ENCODE measurements around the gene NDOR1. TPM values are rescaled to one million over a fixed set of nuclear protein-coding genes. Genes with fewer than 3 reads are reported as not detected.
A peak's percentile ranks its signal among the peaks of the same experiment; 100 is the strongest.

The NDOR1 gene
- total and polyA plus RNA-seq, 2 of the 8 experiments (the other 6 are each of a cell fraction or from before 2014, with no cell fraction given) = 25.7 to 32.3 TPM

- Histone ChIP-seq H3K4me1 (replicated peaks in 1 of 4; ENCODE audit: control insufficient read depth in 3 of 4, insufficient read depth in 4 of 4, low read length in 3 of 4) (peaks cover 0 to 11% (median 6%) of the 10 kb centered on the region in 4 experiments; a peak in 6 of 7 replicates), H3K9ac (replicated peaks in 1 of 4; ENCODE audit: extremely low read depth in 1 of 4, low read depth in 3 of 4, low read length in 3 of 4) (no peak overlapping the region), H4K8ac (ENCODE audit: extremely low read depth, insufficient read depth, low read length) (no peak overlapping the region), H3K18ac (ENCODE audit: extremely low read depth, low read length) (no peak overlapping the region), H3K79me1 (ENCODE audit: low read depth, low read length) (no peaks in the 10 kb centered on the region), H3K4me3 (ENCODE audit: extremely low read depth in 1 of 4, insufficient read depth in 2 of 4, low read depth in 3 of 4, low read length in 4 of 4) (peak overlapping the region in 1 of 4 experiments; percentile 27; a peak in 1 of 8 replicates), H3K36me3 (ENCODE audit: control insufficient read depth in 2 of 4, insufficient read depth in 4 of 4, low read length in 3 of 4) (peaks cover 0 to 7% (median 0%) of the 10 kb centered on the region in 4 experiments; a peak in 2 of 8 replicates), H2AFZ (ENCODE audit: low read length) (no peak overlapping the region), H3K56ac (replicated peaks; ENCODE audit: insufficient read length, low read depth, low read length) (no peak overlapping the region), H3K9me3 (ENCODE audit: insufficient read depth in 2 of 2, low read depth in 1 of 2, low read length in 1 of 2) (no peaks in the 10 kb centered on the region), H2BK12ac (ENCODE audit: low read depth, low read length) (peak overlapping the region; percentile 50; the same call in 1 of the 2 replicates), H2BK15ac (ENCODE audit: low read length) (no peak overlapping the region), H3K23me2 (ENCODE audit: low read depth, low read length) (no peaks in the 10 kb centered on the region; the same call in 1 of the 2 replicates), H3K14ac (ENCODE audit: insufficient read length) (no peak overlapping the region), H2BK20ac (ENCODE audit: low read length) (no peak overlapping the region), H2BK120ac (replicated peaks; ENCODE audit: low read depth, low read length) (no peak overlapping the region), H4K5ac (ENCODE audit: insufficient read length, low read depth, low read length) (no peak overlapping the region), H3K27me3 (replicated peaks in 1 of 4; ENCODE audit: control insufficient read depth in 3 of 4, extremely low read depth in 1 of 4, insufficient read depth in 3 of 4, low read length in 3 of 4) (peaks cover 2 to 21% (median 16%) of the 10 kb centered on the region in 4 experiments), H4K20me1 (replicated peaks in 1 of 2; ENCODE audit: control insufficient read depth in 1 of 2, insufficient read depth in 2 of 2, low read length in 2 of 2) (peaks cover 2 to 18% of the 10 kb centered on the region in 2 experiments), H3K23ac (ENCODE audit: insufficient read length) (no peak overlapping the region), H3K79me2 (ENCODE audit: control insufficient read depth in 1 of 2, insufficient read depth in 2 of 2, low read length in 2 of 2) (no peaks in the 10 kb centered on the region), H3K4ac (replicated peaks; ENCODE audit: insufficient read length, low read depth, low read length) (no peak overlapping the region), H3K4me2 (ENCODE audit: insufficient read depth in 1 of 2, low read depth in 2 of 2, low read length in 2 of 2) (peak overlapping the region in 1 of 2 experiments; percentile 30; a peak in 1 of 4 replicates), H2AK5ac (ENCODE audit: low read depth, low read length) (no peak overlapping the region), H4K91ac (replicated peaks; ENCODE audit: insufficient read length, low read length) (no peak overlapping the region), H3K27ac (ENCODE audit: low read depth, low read length) (no peak overlapping the region), H2BK5ac (ENCODE audit: low read depth, low read length) (no peak overlapping the region)
- no peak for FAIRE-seq
- peak in 1 of 2 experiments; percentile 80 for DNase-seq (ENCODE audit: low read depth in 1 of 2, low spot score in 2 of 2)
- TF ChIP-seq CTCF (IDR thresholded peaks at IDR 0.05; ENCODE audit: control extremely low read depth in 1 of 3, insufficient read depth in 1 of 3, low read depth in 1 of 3, low read length in 3 of 3) = peak in 2 of 3 experiments; percentile 72 to 75; a peak in 3 of 4 replicates
- TF ChIP-seq TEAD4 (IDR thresholded peaks at IDR 0.05; ENCODE audit: low read depth, low read length) = no peak
- TF ChIP-seq RAD21 (IDR thresholded peaks at IDR 0.05 in 1 of 2, conservative IDR thresholded peaks at IDR 0.05 in 1 of 2; ENCODE audit: low read depth in 2 of 2, low read length in 2 of 2) = peak; percentile 70 to 77
- no peak for TF ChIP-seq CTBP2 (IDR thresholded peaks at IDR 0.05; ENCODE audit: borderline replicate concordance, insufficient read depth, insufficient read length, low read length)
- 0 out of 2 replicates have a peak, but pooled peaks have one; percentile 11 for TF ChIP-seq FOSL1 (IDR thresholded peaks at IDR 0.05; ENCODE audit: insufficient read depth, low read depth, low read length)
- peak; percentile 82; the same call in 1 of the 2 replicates for TF ChIP-seq GABPA (IDR thresholded peaks at IDR 0.05; ENCODE audit: borderline replicate concordance, insufficient read depth, low read length)
- 65% methylated on average over 27 of the region's 33 CpGs; no CpG with 5 or more reads in 1 of the 2 experiments for WGBS, 2 experiments (ENCODE audit: extremely low coverage in 1 of 2, insufficient coverage in 1 of 2, insufficient read length in 1 of 2, insufficient replicate concordance in 2 of 2, low coverage in 1 of 2, low lambda C conversion rate in 2 of 2, missing lambda C conversion rate in 1 of 2)
- CTCF ChIA-PET (ENCODE audit: partially characterized antibody) = interaction anchor here (0.7 to 3.9 kb wide), 32 partner anchors 8 to 201 kb away, joined by 3 to 47 read pairs (median 5); partner anchors contain the start of genes ABCA2, ANAPC2, GRIN1 and RNF208
- POLR2A ChIA-PET (ENCODE audit: partially characterized antibody) = interaction anchor here (0.7 to 3.7 kb wide), 22 partner anchors 9 to 106 kb away, joined by 3 to 15 read pairs (median 4); partner anchors contain the start of genes MAN1B1, NDOR1, SSNA1 and TMEM203
Observed at GRCh38 chr9:137175345-137175961, 30.0 kb upstream of the NDOR1 start.

Data from H1 (cell line).